MG63 (cell line): ENCODE data around the gene GID8. TPM values are rescaled to one million over a fixed set of nuclear protein-coding genes. Genes with fewer than 3 reads are reported as not detected.

Experiments
- DNase-seq: peaks from one replicate; pipeline ENCODE4 v3.0.0-alpha.2; 2020
- H3K27me3 ChIP-seq: fragments of 250-450 bp; sonication (Bioruptor Pico); 2 replicates; pipeline ENCODE4 v1.5.1; 2020; ENCODE audit warnings: mild to moderate bottlenecking, moderate library complexity
- H3K36me3 ChIP-seq: fragments of 250-450 bp; sonication (Bioruptor Pico); 2 replicates; pipeline ENCODE4 v1.5.1; 2020; ENCODE audit warnings: mild to moderate bottlenecking, moderate library complexity
- H3K4me3 ChIP-seq: fragments of 250-450 bp; sonication (Bioruptor Pico); 2 replicates; pipeline ENCODE4 v1.5.1; 2020; ENCODE audit warnings: mild to moderate bottlenecking, moderate library complexity
- H3K9me3 ChIP-seq: fragments of 250-450 bp; sonication (Bioruptor Pico); 2 replicates; pipeline ENCODE4 v1.5.1; 2020; ENCODE audit warnings: mild to moderate bottlenecking, moderate library complexity
- total RNA-seq: library from RNA; depleted of rRNA; stranded (reverse); fragments of >200 nt; shearing (Covaris generic); gene quantifications from 2 replicates; pipeline ENCODE4 v1.2.3, GENCODE V29; 2014; ENCODE audit warnings: low replicate concordance

Gene GID8
- total RNA-seq, 1 experiment from 2014 or later = 36.6 TPM

DNA sequence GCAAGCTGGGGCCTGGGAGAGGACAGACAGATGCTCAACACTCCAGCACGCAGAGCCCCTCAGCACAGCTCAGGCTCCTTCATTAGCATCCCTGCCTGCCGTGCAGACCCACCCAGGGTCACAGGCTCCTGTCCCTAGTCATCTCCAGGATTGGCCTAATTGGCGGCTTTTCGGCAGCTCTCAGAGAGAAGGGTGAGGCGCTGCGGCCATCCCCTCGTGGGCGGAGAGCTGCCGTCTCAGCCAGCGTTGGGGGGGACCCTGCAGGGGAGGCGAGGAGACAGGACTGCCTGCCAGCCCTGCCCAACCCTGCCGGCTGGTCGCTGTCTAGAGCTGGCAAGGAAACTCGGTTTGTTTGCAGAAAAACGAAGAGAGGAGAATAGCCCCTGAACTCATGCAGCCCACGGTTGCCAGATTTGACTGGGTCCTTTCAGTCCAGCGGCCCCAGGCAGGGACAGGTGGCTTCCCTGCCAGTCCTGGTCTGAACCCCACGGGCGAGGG, 42.0 kb downstream of the GID8 start:
- Histone ChIP-seq H3K36me3 (no peaks in the 10 kb centered on the region), H3K4me3 (no peak overlapping the region), H3K9me3 (no peaks in the 10 kb centered on the region), H3K27me3 (peaks cover 9% of the 10 kb centered on the region; the same call in 1 of the 2 replicates)
- no peak for DNase-seq

DNA sequence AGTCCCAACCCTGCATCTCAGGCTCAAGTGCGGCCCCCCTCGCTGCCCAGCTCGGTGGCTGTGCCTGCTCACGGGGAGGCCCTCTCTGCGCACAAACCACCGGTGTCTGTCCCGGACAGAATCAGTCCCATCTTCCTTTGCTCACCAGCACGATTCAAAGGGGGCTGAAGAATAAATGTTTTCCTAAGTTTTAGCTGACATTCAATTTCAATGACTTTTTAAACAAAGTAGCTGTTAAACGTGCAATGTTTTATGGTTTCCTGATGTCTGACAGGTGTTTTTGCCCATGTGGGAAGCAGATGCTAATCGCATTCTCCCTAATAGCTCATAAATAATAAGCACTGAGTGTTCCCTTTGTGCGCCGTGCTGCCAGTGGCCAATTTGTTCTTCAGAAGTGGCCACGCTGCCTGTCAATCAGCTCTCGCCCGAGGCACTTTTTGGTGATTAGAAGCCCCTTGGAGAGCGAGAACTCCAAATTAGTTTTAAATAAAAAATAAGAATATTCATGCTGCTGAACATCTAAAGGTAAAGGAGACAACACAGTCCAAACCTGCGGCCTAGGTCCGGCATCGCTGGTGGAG, 42.5 kb downstream of the GID8 start:
- Histone ChIP-seq H3K27me3 (peaks cover 9% of the 10 kb centered on the region; the same call in 1 of the 2 replicates), H3K36me3 (no peaks in the 10 kb centered on the region), H3K4me3 (no peak overlapping the region), H3K9me3 (no peaks in the 10 kb centered on the region)
- no peak for DNase-seq

DNA sequence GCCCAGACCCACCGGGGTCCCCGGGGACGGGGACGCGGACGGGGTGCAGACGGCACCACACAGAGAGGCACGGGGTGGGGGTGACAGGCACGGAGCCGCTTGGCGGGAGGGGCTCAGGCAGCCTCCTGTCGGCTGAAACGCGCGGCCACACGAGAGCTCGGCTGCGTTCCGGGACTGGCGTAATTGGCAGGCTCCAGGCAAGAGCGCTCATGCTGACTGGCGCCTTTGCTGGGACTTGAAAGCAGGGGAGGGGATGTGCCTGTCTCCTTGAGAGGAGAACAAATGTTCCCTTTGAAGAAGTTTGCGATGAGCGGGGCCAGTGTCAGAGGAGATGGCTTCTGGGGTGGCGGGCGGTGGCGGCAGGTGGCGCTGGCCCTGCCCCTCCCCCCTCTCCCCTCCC, 43.0 kb downstream of the GID8 start:
- H3K36me3 ChIP-seq = no peaks in the 10 kb centered on the region
- no peak overlapping the region for H3K4me3 ChIP-seq
- H3K27me3 ChIP-seq = peaks cover 9% of the 10 kb centered on the region; the same call in 1 of the 2 replicates
- no peaks in the 10 kb centered on the region for H3K9me3 ChIP-seq
- DNase-seq = peak; percentile 30

DNA sequence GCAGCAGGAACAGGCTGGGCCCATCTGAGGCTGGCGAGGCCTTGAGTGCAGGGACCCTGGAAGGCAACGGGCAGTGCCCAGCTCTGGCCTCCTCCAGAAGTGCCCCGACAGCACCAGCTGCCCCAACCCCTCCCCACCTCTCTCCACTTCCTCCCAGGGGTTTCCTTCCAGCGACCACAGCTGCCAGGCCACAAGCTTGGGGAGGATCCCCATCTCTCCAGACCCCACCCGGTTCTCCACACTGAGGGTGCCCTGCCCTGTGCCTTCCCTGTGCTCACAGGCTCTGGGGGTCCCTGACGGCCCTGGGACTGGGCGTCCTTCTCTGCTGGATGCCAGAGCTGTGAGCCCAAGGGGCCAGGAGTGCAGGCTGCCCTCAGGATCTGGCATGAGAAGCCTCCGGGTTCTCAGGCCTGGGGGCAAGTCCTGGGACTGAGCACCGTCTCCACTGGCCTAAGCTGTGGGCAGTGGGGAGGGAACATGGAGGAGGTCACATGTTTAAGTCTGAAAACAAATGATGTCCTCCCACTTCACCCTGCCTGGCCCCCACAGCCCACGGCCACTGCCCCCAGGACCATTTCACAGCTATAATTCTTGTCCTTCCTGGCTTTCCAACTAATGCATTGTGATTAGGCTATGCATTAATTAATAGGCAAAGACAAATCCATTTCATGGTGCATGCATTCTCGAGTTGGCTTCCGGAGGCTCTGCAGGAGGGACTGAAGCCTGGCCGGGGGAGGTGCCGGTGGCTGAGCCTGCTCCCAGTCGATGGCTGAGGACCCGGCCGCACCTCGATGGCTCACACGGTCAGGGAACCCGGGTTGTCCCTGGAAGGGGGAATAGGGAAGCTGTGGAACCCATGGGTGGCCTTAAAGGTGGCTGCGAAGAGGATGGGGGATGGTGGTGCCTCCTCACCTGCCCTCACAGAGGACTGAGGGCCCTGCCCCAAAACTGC, 44.5 kb downstream of the GID8 start:
- Histone ChIP-seq H3K9me3 (no peaks in the 10 kb centered on the region), H3K4me3 (no peak overlapping the region), H3K36me3 (no peaks in the 10 kb centered on the region), H3K27me3 (peaks cover 9% of the 10 kb centered on the region; the same call in 1 of the 2 replicates)
- no peak for DNase-seq

DNA sequence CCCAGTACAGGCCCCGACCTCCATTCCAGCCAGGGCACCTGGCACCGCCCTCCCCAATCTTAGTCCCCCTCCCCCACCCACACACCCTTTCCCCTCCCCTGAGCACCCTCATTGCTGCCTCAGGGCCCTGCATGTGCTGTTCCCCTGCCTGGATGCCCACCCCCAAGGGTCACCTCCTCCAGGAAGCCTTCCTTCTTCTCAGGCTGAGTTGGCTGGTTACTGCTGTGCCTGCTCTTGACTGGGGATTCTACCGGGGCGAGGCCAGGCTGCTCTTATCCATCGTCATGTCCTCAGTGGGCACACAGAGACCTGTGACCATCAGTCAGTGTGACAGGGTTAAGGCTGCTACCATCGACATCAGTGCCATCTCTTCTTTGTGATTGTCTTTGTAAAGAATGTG, 45.3 kb downstream of the GID8 start:
- Histone ChIP-seq H3K9me3 (no peaks in the 10 kb centered on the region), H3K36me3 (no peaks in the 10 kb centered on the region), H3K27me3 (peaks cover 9% of the 10 kb centered on the region; the same call in 1 of the 2 replicates), H3K4me3 (no peak overlapping the region)
- no peak for DNase-seq

DNA sequence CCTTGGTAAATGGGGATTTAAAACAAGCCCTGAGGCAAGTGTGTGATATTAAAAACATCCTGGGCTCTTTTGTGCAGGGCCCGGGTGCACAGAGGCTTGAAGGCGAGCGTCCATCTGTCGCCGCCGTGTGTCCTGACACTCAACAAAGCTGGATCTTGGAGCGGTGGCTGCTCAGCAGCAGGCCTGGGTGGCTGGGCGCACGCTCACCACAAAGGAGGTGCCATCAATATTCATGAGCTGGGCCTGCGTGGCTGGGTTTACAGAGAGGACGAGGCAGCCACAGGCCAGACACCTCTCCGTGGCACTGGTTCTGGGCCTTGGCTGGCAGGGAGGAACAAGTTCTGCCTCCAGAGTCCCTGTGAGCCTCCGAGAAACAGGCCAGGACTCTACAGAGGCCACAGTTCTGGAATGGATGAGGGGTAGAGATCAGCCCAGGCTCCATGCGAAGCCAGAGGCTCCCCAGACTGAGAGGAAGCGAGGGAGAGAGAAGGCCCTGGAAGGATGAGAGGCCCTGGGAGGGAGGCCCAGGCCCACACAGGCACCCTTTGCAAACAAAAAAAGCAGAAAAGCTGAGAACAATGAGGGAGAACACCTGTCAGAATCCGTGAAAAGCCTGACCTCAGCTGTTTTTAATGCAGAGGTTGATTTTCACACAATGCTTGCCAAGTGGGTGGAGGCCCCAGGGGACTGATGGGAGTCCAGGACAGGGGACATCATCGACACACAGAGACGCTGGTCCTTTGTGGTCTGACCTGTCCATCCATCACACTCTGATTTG, 46.9 kb downstream of the GID8 start:
- Histone ChIP-seq H3K36me3 (no peaks in the 10 kb centered on the region), H3K27me3 (peaks cover 4% of the 10 kb centered on the region; the same call in 1 of the 2 replicates), H3K4me3 (no peak overlapping the region), H3K9me3 (no peaks in the 10 kb centered on the region)
- no peak for DNase-seq

DNA sequence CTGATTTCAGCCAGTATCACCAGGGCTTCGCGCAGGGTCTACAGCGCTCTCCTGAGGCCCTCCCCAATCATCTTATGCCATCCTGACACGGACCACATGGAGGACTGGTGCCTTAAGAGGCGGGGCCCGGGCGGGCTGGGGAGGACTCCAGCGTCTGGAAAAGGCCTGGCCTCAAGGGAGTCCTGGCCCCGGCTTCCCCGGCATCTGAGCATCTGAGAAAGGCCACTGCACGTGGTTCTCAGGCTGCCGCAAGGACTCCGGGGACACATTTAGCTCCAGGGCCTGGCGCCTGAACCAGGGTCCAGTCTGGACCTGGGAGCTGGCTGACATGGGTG, 47.5 kb downstream of the GID8 start:
- Histone ChIP-seq H3K36me3 (no peaks in the 10 kb centered on the region), H3K9me3 (no peaks in the 10 kb centered on the region), H3K27me3 (no peaks in the 10 kb centered on the region; the same call in 1 of the 2 replicates), H3K4me3 (no peak overlapping the region)
- no peak for DNase-seq

DNA sequence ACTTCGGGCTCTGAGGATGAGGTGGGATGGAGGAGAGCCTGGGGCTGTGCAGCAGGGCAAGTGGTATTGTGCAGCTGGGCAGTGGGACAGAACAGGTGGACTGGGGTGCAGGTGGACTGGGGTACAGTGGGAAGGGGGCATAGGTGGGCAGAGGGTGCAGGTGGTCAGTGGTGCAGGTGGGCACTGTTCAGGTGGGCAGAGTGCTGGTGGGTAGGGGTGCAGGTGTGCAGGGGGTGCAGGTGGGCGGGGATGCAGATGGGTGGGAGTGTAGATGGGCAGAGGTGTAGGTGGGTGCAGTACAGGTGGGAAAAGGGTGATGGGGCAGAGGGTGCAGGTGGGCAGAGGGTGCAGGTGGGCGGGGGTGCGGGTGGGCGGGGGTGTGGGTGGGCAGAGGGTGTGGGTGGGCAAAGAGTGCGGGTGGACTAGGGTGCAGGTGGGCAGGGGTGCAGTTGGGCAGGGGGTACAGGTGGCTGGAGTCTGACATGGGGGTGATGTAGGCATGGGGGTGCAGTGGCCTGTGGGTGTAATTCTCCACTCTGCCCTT, 48.4 kb downstream of the GID8 start:
- no peak overlapping the region for H3K4me3 ChIP-seq
- H3K36me3 ChIP-seq = no peaks in the 10 kb centered on the region
- H3K9me3 ChIP-seq = no peaks in the 10 kb centered on the region
- H3K27me3 ChIP-seq = no peaks in the 10 kb centered on the region
- no peak for DNase-seq

DNA sequence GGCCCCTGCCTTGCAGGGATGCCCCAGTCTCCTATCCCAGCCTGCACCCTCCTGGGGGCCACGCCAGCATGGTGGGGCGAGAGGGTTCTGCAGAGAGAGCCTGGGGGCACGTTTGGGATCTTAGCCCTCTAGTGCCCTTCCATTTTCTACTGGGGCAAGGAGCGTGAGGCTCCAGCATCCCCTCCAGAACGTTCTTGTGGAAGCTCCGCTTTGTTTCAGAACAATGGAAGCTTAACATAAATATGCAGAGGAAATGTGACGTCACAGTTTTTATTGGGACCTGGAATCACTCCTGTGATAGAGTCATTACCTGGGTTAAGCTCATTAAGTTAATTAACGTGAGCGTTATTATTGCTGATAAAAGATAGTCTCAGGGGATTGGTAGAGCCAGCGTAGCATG, 49.2 kb downstream of the GID8 start:
- Histone ChIP-seq H3K9me3 (no peaks in the 10 kb centered on the region), H3K36me3 (no peaks in the 10 kb centered on the region), H3K27me3 (no peaks in the 10 kb centered on the region), H3K4me3 (no peak overlapping the region)
- DNase-seq = no peak

DNA sequence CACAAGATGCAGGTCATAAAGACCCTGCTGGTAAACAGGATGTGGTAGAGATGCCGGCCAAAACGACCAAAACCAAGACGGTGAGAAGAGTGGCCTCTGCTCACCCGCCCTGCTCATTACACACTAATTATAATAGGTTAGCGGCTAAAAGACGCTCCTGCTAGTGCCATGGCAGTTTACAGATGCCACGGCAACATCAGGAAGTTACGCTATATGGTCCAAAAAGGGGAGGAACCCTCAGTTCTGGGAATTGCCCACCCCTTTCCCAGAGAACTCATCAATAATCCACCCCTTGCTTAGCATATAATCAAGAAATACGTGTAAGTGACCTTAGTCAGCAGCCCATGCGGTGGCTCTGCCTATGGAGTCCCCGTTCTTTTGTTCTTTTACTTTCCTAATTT, 51.3 kb downstream of the GID8 start:
- Histone ChIP-seq H3K4me3 (peak overlapping the region; percentile 19), H3K27me3 (no peaks in the 10 kb centered on the region), H3K36me3 (no peaks in the 10 kb centered on the region), H3K9me3 (no peaks in the 10 kb centered on the region)
- DNase-seq = no peak

DNA sequence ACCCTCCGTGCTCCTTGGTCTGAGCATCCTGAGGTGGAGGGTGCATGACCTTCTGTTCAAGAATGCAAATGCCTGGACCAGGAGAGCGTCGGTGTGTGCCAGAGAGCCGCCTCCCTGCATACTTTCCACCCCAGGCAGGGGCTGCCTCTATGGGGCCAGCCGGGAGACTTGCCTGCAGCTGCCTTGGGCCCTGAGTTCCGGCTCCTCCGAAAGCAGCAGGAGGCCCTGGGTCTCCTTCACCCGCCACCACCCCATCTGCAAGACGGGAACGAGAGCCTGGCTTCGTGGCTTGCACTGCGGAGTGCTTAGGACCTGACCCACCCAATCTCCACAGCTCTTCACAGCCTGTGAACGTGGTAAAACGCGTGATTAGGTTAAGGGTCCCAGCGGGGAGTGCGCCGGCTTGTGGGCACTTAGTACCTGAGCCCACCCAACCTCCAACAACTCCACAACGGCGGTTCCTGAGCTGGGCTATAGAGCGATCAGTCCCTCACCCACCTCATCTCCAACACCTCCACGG, 52.4 kb downstream of the GID8 start:
- Histone ChIP-seq H3K27me3 (no peaks in the 10 kb centered on the region), H3K4me3 (no peak overlapping the region), H3K9me3 (no peaks in the 10 kb centered on the region), H3K36me3 (no peaks in the 10 kb centered on the region)
- DNase-seq = no peak

DNA sequence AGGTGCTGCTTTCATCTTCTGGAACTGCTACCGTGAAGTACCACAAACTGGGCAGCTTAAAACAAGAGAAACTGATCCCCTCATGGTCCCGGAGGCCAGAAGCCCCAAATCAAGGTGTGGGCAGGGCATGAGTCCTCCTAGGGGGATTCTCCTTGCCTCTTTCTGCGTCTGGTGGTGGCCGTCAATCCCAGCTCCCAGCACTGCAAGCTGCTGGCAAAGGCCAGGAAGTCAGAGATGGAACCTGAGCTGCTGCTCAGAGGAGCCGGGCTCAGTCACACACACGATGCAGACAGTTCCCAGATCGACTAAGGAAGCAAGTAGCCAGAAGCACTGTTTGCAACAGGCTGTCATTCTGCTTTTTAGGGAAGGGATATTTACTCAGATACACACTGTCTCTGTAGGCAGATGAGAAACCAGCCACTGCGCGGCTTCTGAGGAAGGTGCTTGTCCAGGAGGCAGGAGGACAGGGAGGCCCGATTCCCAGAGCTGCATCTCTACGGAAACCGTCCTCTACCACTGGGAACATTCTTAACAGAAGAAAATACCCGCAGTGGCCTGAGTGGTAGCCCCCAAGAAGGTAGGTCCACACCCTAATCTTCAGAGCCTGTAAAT, 53.4 kb downstream of the GID8 start:
- no peaks in the 10 kb centered on the region for H3K9me3 ChIP-seq
- no peak overlapping the region for H3K4me3 ChIP-seq
- no peak for DNase-seq
- H3K27me3 ChIP-seq = no peaks in the 10 kb centered on the region
- no peaks in the 10 kb centered on the region for H3K36me3 ChIP-seq

DNA sequence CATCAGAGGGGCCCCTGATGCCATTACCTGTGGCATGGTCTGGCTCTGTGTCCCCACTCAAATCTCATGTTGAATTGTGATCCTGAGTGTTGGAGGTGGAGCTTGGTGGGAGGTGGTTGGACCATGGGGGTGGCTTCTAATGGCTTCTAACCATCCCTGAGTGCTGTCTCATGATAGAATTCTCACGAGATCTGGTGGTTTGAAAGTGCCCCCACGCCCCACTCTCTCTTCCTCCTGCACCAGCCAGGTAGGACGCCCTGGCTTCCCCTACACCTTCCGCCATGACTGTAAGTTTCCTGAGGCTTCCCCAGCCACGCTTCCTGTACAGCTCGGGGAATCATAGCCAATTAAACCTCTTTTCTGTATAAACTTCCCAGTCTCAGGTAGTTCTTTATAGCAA, 53.9 kb downstream of the GID8 start:
- H3K27me3 ChIP-seq = no peaks in the 10 kb centered on the region

DNA sequence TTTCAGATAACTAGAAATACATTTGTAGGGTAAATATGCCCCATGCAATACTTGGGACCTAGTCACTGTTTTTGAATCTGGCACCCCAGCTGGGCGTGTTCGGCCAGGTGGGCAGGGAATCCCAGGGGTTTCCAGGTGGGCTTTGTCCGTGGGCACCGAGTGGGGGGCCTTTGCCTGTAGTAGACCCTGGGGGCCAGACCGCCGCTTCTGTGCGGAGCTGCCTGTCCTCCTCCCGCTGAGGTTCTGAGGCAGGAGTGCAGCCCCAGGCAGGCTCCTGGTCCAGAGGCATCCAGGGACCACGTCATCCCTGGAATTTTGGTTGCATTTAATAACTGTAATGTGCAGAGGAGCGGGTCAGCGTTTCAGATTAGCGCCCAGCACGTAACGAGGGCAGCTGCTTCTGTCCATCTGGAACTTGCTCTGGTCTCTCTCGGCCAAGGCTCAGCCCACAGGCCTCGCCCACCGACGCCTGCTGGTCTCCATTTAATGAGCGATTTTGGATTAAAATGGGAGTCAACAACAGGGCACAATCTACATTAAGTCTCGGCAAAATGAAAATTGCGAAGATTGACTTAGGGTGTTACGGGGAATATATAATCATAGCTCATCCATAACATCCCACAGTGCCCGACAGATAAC, 56.0 kb downstream of the GID8 start:
- H3K27me3 ChIP-seq = peaks cover 2% of the 10 kb centered on the region; the same call in 1 of the 2 replicates

More for the DNA sequence above, 53.9 kb downstream of the GID8 start:
- no peak for DNase-seq
- H3K36me3 ChIP-seq = no peaks in the 10 kb centered on the region
- H3K9me3 ChIP-seq = no peaks in the 10 kb centered on the region
- H3K4me3 ChIP-seq = no peak overlapping the region

DNA sequence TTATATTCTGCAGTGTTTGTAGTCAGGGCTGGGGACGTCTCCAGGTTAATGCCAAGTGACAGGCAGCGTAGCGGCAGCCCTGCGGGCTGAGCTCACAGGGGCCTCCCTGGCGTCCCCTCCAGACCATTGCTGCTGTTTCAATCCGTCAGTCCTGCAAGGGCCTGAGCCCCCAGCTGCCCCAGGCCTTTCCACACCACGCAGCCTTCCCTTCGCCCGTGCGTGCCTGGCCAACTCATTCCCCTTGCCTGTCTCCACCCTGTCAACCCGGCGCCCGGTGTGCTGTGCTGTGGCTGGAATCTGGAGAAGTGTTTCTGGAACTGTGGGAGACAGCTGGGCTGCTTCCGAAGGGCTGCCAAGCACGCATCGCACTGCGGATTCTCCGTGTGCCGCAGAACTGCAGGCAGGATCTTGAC, 56.9 kb downstream of the GID8 start:
- Histone ChIP-seq H3K9me3 (0 out of 2 replicates have a peak, but pooled peaks cover 2% of the 10 kb centered on the region), H3K4me3 (no peak overlapping the region), H3K27me3 (peaks cover 7% of the 10 kb centered on the region), H3K36me3 (no peaks in the 10 kb centered on the region)
- no peak for DNase-seq

More for the DNA sequence above, 56.0 kb downstream of the GID8 start:
- no peaks in the 10 kb centered on the region for H3K36me3 ChIP-seq
- H3K4me3 ChIP-seq = no peak overlapping the region
- DNase-seq = no peak
- no peaks in the 10 kb centered on the region for H3K9me3 ChIP-seq

DNA sequence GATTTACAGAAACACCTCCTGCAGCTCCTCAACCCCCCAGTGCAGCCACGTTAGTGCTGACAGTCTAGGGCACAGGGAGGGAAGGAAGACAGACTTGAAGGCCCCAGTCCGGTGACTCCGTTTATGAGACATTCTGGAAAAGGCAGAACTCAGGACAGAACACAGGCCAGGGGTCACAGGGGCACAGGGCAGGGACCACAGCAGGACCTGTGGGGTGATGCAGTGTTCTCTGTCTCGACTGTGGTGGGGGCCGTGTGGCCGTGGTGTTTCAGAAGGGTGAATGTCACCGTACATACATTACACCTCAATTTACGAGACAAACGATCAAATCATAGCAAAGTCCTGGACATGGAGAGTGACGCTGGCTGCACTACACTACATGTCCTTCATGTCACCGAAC, 57.5 kb downstream of the GID8 start:
- Histone ChIP-seq H3K4me3 (no peak overlapping the region), H3K27me3 (peaks cover 13% of the 10 kb centered on the region), H3K36me3 (no peaks in the 10 kb centered on the region), H3K9me3 (0 out of 2 replicates have a peak, but pooled peaks cover 2% of the 10 kb centered on the region)
- no peak for DNase-seq
